GM18526 (cell line): Measurements from ENCODE around the gene OSBPL8.
A peak's percentile ranks its signal among the peaks of the same experiment; 100 is the strongest.

Source experiments
- POLR2A ChIP-seq: IDR thresholded peaks from 3 replicates; pipeline ENCODE4 v1.6.1; 2011; ENCODE audit not compliant: insufficient read length; ENCODE audit errors: extremely low read depth

Gene OSBPL8

GRCh38 chr12:76559400-76560085, at the start of gene OSBPL8:
TSS of gene OSBPL8 (minus strand) at chr12:76559771. CDS start at chr12:76487551, 72,220 bp downstream.
- peak; percentile 89 for TF ChIP-seq POLR2A

- no peak for TF ChIP-seq POLR2A
Observed at GRCh38 chr12:76608070-76608469, 48.5 kb upstream of the OSBPL8 start.

GRCh38 chr12:76595056-76595455, 35.5 kb upstream of the OSBPL8 start:
- no peak for TF ChIP-seq POLR2A

- TF ChIP-seq POLR2A, result no peak
Observed at GRCh38 chr12:76591476-76591875, 31.9 kb upstream of the OSBPL8 start.

GRCh38 chr12:76590131-76590530, 30.6 kb upstream of the OSBPL8 start:
- no peak for TF ChIP-seq POLR2A

GRCh38 chr12:76588881-76589565, 29.5 kb upstream of the OSBPL8 start:
- TF ChIP-seq POLR2A, result no peak

GRCh38 chr12:76587428-76588178, 28.0 kb upstream of the OSBPL8 start:
- TF ChIP-seq POLR2A, result no peak

- no peak for TF ChIP-seq POLR2A
Observed at GRCh38 chr12:76586764-76587395, 27.3 kb upstream of the OSBPL8 start.

GRCh38 chr12:76583301-76583700, 23.7 kb upstream of the OSBPL8 start:
- TF ChIP-seq POLR2A, result no peak

GRCh38 chr12:76573840-76574373, 14.3 kb upstream of the OSBPL8 start:
- TF ChIP-seq POLR2A, result no peak

- no peak for TF ChIP-seq POLR2A
Observed at GRCh38 chr12:76571256-76571655, 11.7 kb upstream of the OSBPL8 start.

GRCh38 chr12:76569685-76570604, 10.4 kb upstream of the OSBPL8 start:
- no peak for TF ChIP-seq POLR2A

- no peak for TF ChIP-seq POLR2A
Observed at GRCh38 chr12:76568888-76569551, 9.4 kb upstream of the OSBPL8 start.

GRCh38 chr12:76568130-76568529, 8.6 kb upstream of the OSBPL8 start:
- no peak for TF ChIP-seq POLR2A
